Ishikawa (cell line): ENCODE data around the gene SMARCC1.

Experiments
- CEBPB ChIP-seq: IDR thresholded peaks from 2 replicates; pipeline ENCODE4 v1.6.1; 2012
- CREB1 ChIP-seq: IDR thresholded peaks from 2 replicates; pipeline ENCODE4 v1.6.1; 2012; ENCODE audit warnings: low read depth
- EGR1 ChIP-seq: IDR thresholded peaks from 2 replicates; pipeline ENCODE4 v1.6.1; 2012
- EP300 ChIP-seq: IDR thresholded peaks from 2 replicates; pipeline ENCODE4 v1.6.1; 2012; ENCODE audit warnings: borderline replicate concordance
- FOXM1 ChIP-seq: IDR thresholded peaks from 2 replicates; pipeline ENCODE4 v1.6.1; 2012; ENCODE audit warnings: low read depth, borderline replicate concordance
- NFIC ChIP-seq: IDR thresholded peaks from 2 replicates; pipeline ENCODE4 v1.6.1; 2012
- RAD21 ChIP-seq: IDR thresholded peaks from 2 replicates; pipeline ENCODE4 v1.6.1; 2012; ENCODE audit warnings: low read depth
- TAF1 ChIP-seq: IDR thresholded peaks from 2 replicates; pipeline ENCODE4 v1.6.1; 2012; ENCODE audit warnings: low read depth, mild to moderate bottlenecking
- TCF12 ChIP-seq: IDR thresholded peaks from 2 replicates; pipeline ENCODE4 v1.6.1; 2012; ENCODE audit warnings: low read depth
- TEAD4 ChIP-seq: IDR thresholded peaks from 2 replicates; pipeline ENCODE4 v1.6.1; 2012
- YY1 ChIP-seq: IDR thresholded peaks from 2 replicates; pipeline ENCODE4 v1.6.1; 2012; ENCODE audit warnings: low read depth
- ZBTB7A ChIP-seq: IDR thresholded peaks from 2 replicates; pipeline ENCODE4 v1.6.1; 2012; ENCODE audit warnings: low read depth
- TF ChIP-seq, protein P1 (sequence below): IDR thresholded peaks from 2 replicates; pipeline ENCODE4 v1.6.1; 2012
- TF ChIP-seq, protein P2 (sequence below): IDR thresholded peaks from 2 replicates; pipeline ENCODE4 v1.6.1; 2012
- TF ChIP-seq, protein P3 (sequence below): IDR thresholded peaks from 2 replicates; pipeline ENCODE4 v1.6.1; 2012; ENCODE audit warnings: low read depth, mild to moderate bottlenecking

SMARCC1 gene

DNA sequence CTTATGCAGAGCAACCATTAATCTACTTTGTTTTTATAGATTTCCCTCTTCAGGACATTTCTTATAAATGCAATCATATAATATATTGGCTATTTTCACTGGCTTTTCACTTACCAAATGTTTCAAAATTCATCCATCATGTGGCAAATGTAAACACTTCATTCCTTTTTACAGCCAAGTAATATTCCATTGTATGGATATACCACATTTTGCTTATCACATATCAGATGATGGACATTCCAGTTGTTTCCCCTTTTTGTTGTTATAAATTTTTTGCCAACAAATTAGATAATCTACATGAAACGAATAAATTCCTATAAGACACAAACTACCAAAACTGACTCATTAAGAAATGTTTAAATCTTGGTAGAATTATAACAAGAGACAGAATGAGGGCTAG is 123.2 kb downstream of the SMARCC1 start:
- TF ChIP-seq CEBPB (no peak), TCF12 (no peak), TAF1 (no peak), EGR1 (no peak), ZBTB7A (no peak), YY1 (no peak), TEAD4 (no peak), NFIC (no peak), EP300 (no peak), FOXM1 (no peak)
- TF ChIP-seq, protein P1, sequence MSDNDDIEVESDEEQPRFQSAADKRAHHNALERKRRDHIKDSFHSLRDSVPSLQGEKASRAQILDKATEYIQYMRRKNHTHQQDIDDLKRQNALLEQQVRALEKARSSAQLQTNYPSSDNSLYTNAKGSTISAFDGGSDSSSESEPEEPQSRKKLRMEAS = no peak
- TF ChIP-seq, protein P2, sequence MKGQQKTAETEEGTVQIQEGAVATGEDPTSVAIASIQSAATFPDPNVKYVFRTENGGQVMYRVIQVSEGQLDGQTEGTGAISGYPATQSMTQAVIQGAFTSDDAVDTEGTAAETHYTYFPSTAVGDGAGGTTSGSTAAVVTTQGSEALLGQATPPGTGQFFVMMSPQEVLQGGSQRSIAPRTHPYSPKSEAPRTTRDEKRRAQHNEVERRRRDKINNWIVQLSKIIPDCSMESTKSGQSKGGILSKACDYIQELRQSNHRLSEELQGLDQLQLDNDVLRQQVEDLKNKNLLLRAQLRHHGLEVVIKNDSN = no peak

DNA sequence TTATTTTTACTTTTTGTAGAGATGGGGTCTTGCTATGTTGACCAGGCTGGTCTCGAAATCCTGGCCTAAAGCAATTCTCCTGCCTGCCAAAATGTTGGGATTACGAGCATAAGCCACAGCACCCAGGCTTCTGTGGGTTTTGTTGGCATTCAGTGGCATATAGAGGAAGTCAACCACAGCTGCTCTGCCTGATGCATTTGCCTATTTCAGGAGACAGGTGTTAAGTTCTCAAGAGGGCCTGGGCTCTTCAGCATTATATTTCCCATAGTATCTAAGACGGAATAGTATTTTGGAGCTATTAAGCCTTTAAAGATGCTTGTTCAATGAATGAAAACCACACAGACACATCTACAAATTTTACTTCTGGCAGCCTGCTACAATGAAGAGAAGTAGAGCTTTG is 129.6 kb downstream of the SMARCC1 start:
- TF ChIP-seq NFIC = no peak

DNA sequence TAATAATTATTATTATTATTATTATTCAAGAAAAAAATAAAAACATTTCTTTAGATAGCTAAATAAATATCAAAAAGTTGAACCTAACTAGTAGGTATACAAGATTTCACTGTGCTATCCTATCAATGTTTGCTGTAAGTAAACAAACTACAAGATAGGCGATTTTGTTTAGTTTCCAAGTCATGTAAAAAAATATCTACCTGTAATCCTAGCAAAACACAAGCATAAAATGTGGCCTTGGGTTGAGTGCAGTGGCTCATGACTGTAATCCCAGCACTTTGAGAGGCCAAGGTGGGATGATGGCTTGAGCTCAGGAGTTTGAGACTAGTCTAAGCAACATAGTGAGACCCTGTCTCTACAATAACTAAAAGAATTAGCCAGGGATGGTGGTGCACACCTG is 131.4 kb downstream of the SMARCC1 start:
- TF ChIP-seq NFIC (no peak), EGR1 (no peak), CREB1 (no peak), ZBTB7A (no peak), EP300 (no peak), TEAD4 (no peak), CEBPB (no peak), YY1 (no peak), RAD21 (no peak), TAF1 (no peak), FOXM1 (no peak), TCF12 (no peak)
- TF ChIP-seq, protein P3, sequence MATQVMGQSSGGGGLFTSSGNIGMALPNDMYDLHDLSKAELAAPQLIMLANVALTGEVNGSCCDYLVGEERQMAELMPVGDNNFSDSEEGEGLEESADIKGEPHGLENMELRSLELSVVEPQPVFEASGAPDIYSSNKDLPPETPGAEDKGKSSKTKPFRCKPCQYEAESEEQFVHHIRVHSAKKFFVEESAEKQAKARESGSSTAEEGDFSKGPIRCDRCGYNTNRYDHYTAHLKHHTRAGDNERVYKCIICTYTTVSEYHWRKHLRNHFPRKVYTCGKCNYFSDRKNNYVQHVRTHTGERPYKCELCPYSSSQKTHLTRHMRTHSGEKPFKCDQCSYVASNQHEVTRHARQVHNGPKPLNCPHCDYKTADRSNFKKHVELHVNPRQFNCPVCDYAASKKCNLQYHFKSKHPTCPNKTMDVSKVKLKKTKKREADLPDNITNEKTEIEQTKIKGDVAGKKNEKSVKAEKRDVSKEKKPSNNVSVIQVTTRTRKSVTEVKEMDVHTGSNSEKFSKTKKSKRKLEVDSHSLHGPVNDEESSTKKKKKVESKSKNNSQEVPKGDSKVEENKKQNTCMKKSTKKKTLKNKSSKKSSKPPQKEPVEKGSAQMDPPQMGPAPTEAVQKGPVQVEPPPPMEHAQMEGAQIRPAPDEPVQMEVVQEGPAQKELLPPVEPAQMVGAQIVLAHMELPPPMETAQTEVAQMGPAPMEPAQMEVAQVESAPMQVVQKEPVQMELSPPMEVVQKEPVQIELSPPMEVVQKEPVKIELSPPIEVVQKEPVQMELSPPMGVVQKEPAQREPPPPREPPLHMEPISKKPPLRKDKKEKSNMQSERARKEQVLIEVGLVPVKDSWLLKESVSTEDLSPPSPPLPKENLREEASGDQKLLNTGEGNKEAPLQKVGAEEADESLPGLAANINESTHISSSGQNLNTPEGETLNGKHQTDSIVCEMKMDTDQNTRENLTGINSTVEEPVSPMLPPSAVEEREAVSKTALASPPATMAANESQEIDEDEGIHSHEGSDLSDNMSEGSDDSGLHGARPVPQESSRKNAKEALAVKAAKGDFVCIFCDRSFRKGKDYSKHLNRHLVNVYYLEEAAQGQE = no peak
- TF ChIP-seq, protein P2 = no peak

DNA sequence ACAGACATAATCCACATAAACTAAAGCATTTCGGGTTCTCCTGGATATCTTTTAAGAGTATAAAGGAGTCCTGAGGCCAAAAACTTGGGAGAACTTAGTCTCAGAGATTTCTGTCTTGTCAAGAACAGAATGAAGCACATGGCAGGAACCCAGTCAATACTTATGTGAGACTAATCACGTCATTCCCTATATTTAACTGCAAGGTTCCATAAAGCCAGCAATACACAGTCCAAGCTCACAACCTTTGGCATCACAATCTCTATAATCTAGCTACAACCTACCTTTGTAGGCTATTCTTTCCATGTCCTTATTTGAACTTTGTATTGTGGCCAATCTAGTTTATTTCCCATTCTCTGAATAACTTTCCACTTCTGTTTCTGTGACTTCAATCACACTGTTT is 134.1 kb downstream of the SMARCC1 start:
- TF ChIP-seq TCF12 (no peak), TEAD4 (no peak), NFIC (no peak), TAF1 (no peak), ZBTB7A (no peak), EGR1 (no peak)
- TF ChIP-seq, protein P3 = no peak

DNA sequence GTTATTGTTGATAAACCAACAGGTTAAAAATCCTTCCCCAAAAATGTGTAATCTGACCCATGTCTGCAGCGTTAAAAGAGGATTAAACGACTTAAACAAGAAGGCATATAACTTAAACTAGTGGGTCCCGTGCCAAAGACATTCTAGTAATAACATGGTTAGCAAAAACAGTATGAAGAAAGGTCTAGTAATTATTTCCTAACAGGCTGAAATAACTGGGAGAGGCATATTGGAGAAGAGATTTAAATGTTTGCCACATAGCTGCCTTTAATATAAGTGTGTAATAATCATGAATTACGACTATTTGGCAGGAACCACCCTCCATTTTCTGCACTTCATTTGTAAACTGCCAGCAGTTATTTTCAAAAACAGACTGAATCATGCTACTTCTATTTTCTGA is 135.3 kb downstream of the SMARCC1 start:
- TF ChIP-seq CREB1 = no peak
- no peak for TF ChIP-seq ZBTB7A
- TF ChIP-seq, protein P1 = no peak
- TF ChIP-seq EGR1 = no peak
- TF ChIP-seq NFIC = no peak

DNA sequence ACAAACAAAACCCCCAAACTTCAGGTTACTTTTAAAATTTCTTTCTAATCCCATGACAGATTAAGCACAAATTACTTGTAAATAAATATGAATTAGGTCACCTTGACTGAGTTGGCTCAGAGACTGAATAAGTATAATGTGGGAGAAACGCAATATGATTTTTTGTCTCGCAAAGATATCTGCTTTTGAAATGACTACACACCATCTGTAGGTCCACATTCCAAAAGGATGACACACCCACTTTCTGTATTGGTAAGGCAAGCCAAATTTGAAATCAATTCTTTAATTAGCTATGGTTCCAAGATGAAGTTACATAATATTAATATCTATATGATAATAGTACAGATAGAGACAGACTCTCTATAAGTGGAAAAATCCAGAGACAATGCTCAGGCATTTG is 136.1 kb downstream of the SMARCC1 start:
- TF ChIP-seq TCF12 = no peak
- TF ChIP-seq CREB1 = no peak
- TF ChIP-seq EGR1 = no peak
- TF ChIP-seq, protein P3 = no peak
- no peak for TF ChIP-seq FOXM1
- TF ChIP-seq RAD21 = no peak
- no peak for TF ChIP-seq ZBTB7A
- no peak for TF ChIP-seq CEBPB
- no peak for TF ChIP-seq EP300
- TF ChIP-seq TEAD4 = no peak
- TF ChIP-seq, protein P2 = no peak
- no peak for TF ChIP-seq YY1
- no peak for TF ChIP-seq NFIC
- no peak for TF ChIP-seq TAF1
- TF ChIP-seq, protein P1 = no peak
